Measurements from ENCODE around the gene CHIT1.
"Not testable (repeated sequence)": the region's sequence is repeated elsewhere in the genome, so short reads cannot be mapped to it uniquely, and the experiment has no call there.

GRCh38 chr1:203256636-203257035, 27.2 kb upstream of the CHIT1 start:
- not testable (repeated sequence) for TF ChIP-seq RFX5 (IDR thresholded peaks at IDR 0.05; ENCODE audit: low read depth, low read length); SRF (IDR thresholded peaks at IDR 0.05; ENCODE audit: low read depth, low read length); RBFOX2 (IDR thresholded peaks at IDR 0.05; ENCODE audit: low read depth, low read length); POLR2AphosphoS2 (IDR thresholded peaks at IDR 0.05; ENCODE audit: low read depth, low read length); CTCF (CRISPR knock-in tag; IDR thresholded peaks at IDR 0.05); SMAD1 (CRISPR knock-in tag; IDR thresholded peaks at IDR 0.05; ENCODE audit: borderline replicate concordance, low read depth); TIGD3 (CRISPR knock-in tag; IDR thresholded peaks at IDR 0.05; ENCODE audit: borderline replicate concordance)

Data from HepG2 (cell line).